Brain pericyte (primary cell): ENCODE results near the gene TBX2.

Source experiments
- DNase-seq: peaks from one replicate; pipeline ENCODE4 v3.0.0-alpha.2; 2012; ENCODE audit warnings: low read depth, low spot score

Gene TBX2

GRCh38 chr17:61387511-61388305 is 11.9 kb upstream of the TBX2 start:
- no peak for DNase-seq

- DNase-seq = no peak
Observed at GRCh38 chr17:61388561-61389356, 10.9 kb upstream of the TBX2 start.

- DNase-seq = no peak
Observed at GRCh38 chr17:61389670-61390478, 9.8 kb upstream of the TBX2 start.

GRCh38 chr17:61390479-61390791 is 9.2 kb upstream of the TBX2 start:
- no peak for DNase-seq

GRCh38 chr17:61391595-61392291 is 7.9 kb upstream of the TBX2 start:
- DNase-seq = no peak

- DNase-seq = no peak
Observed at GRCh38 chr17:61392679-61393078, 7.0 kb upstream of the TBX2 start.

GRCh38 chr17:61393550-61393903 is 6.1 kb upstream of the TBX2 start:
- DNase-seq = no peak

GRCh38 chr17:61393904-61394629 is 5.6 kb upstream of the TBX2 start:
- no peak for DNase-seq

- DNase-seq = no peak
Observed at GRCh38 chr17:61394630-61395408, 4.8 kb upstream of the TBX2 start.

- DNase-seq = no peak
Observed at GRCh38 chr17:61395409-61395982, 4.1 kb upstream of the TBX2 start.

GRCh38 chr17:61395983-61396585 is 3.6 kb upstream of the TBX2 start:
- DNase-seq = no peak

GRCh38 chr17:61396586-61397085 is 3.0 kb upstream of the TBX2 start:
- no peak for DNase-seq

GRCh38 chr17:61397086-61397842 is 2.4 kb upstream of the TBX2 start:
- DNase-seq = no peak

- no peak for DNase-seq
Observed at GRCh38 chr17:61398721-61399130, 917 bp upstream of the TBX2 start.

- DNase-seq = no peak
Observed at GRCh38 chr17:61400066-61400716, 548 bp downstream of the TBX2 start.

GRCh38 chr17:61400717-61401388 is 1.2 kb downstream of the TBX2 start:
- no peak for DNase-seq

GRCh38 chr17:61401389-61402072 is 1.9 kb downstream of the TBX2 start:
- DNase-seq = no peak
